Measurements from ENCODE around the gene PPP2R2C.

DNA sequence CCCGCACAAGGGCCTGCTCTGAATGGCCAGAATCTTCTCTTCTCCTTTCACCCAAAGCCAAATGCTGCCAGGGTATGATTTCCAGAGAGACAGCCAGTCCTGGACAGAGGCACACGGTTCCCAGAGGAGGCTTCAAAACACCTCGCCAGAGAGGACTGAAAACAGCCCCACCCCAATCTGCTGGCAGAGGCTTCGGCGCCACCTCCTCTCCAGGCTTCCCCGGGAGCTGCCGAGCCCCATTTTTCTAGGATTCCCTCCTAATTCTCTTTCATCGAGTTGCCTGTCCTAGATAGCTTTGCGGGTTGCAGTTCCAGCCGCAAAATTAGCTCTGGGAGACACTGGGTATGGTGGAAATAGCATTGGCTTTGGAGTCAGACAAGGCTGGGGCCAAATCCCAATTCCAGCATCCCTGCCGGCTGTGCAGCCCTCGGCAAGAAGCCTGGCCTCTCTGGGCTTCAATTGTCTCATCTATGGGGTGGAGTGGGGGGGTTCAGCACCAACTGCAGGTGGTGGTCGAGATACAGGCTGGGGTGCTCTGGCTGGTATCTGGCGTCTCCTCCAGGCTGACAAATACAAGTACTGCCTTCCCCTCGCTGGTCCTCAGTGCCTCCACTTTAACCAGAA is 22.6 kb downstream of the PPP2R2C start:
- TF ChIP-seq, protein P1, sequence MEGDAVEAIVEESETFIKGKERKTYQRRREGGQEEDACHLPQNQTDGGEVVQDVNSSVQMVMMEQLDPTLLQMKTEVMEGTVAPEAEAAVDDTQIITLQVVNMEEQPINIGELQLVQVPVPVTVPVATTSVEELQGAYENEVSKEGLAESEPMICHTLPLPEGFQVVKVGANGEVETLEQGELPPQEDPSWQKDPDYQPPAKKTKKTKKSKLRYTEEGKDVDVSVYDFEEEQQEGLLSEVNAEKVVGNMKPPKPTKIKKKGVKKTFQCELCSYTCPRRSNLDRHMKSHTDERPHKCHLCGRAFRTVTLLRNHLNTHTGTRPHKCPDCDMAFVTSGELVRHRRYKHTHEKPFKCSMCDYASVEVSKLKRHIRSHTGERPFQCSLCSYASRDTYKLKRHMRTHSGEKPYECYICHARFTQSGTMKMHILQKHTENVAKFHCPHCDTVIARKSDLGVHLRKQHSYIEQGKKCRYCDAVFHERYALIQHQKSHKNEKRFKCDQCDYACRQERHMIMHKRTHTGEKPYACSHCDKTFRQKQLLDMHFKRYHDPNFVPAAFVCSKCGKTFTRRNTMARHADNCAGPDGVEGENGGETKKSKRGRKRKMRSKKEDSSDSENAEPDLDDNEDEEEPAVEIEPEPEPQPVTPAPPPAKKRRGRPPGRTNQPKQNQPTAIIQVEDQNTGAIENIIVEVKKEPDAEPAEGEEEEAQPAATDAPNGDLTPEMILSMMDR (conservative IDR thresholded peaks at IDR 0.05 in 1 of 2, IDR thresholded peaks at IDR 0.05 in 1 of 2; ENCODE audit: extremely low read depth in 1 of 2, insufficient read depth in 1 of 2, low read depth in 1 of 2, low read length in 2 of 2), result no peak
- no peak for TF ChIP-seq EZH2 (IDR thresholded peaks at IDR 0.05; ENCODE audit: borderline replicate concordance, low read length)

All from mammary epithelial cell (primary cell).